DMS153 treated with DMSO at 0.1 percent for 48 hours (cell line): ENCODE results near the gene DNAI2.
A peak's percentile ranks its signal among the peaks of the same experiment; 100 is the strongest.

ENCODE experiments used
- DNase-seq: peaks from one replicate; lab custom pipeline; 2025; ENCODE audit not compliant: unreplicated experiment; lab: John Stamatoyannopoulos, UW

Gene DNAI2, protein sequence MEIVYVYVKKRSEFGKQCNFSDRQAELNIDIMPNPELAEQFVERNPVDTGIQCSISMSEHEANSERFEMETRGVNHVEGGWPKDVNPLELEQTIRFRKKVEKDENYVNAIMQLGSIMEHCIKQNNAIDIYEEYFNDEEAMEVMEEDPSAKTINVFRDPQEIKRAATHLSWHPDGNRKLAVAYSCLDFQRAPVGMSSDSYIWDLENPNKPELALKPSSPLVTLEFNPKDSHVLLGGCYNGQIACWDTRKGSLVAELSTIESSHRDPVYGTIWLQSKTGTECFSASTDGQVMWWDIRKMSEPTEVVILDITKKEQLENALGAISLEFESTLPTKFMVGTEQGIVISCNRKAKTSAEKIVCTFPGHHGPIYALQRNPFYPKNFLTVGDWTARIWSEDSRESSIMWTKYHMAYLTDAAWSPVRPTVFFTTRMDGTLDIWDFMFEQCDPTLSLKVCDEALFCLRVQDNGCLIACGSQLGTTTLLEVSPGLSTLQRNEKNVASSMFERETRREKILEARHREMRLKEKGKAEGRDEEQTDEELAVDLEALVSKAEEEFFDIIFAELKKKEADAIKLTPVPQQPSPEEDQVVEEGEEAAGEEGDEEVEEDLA

GRCh38 chr17:74274060-74274708 is at the start of gene DNAI2:
Gene DNAI2 (plus strand): TSS chr17:74274234. CDS start chr17:74281818, 7,584 bp downstream.
- peak; percentile 6 for DNase-seq

DNA sequence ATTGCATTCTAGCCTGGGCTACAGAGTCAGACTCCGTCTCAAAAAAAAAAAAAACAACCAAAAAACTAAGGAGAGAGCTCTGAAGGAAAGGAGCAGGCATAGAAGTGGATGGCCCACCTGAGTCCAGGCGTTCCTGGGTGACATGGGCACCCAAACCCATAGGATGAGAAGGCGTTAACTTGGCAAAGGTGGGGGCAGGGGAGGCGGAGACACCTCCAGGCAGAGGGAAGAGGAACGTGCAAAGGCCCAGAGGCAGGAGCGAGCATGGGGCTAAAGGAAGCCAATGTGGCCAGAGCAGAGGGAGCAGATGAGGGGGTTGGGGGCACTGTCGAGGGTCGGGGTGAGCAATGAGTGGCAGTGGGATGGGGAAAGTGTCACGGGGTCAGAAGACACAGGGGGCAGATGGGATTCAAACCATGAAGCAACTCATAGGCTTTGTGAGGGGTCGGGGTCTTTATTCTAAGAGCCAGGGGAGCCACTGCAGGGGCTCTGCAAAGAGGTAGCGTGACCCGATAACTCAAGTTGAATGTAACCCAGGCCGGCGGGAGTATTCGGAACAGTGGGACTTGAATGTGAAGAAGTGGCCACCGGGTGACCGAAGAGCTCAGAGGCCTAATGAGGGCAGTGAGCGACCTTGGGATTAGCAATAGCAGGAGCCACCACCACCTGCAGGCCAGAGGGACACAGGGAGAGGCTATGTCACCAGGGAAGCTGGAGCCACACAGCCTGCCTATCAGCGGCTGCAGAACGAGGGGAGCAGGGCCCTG is 48.9 kb upstream of the DNAI2 start:
- no peak for DNase-seq

DNA sequence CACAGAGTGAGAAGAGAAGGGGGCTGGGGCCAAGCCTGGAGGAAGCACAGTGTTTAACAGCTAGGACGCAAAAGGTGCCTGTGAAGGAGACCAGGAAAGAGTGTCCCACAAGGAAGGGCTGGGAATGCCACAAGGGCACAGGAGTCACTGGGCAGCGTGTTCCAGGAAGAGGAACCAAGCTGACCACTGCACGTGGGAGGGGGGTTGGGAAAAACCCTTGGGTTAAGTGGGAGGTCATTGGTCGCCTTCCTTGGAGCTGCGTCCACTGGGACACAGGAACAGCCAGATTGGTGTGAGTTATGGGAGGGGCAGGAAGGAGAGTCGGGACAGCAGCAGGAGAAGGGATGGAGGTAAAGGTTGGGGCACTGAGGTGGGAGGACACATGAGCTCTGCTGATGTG is 47.8 kb upstream of the DNAI2 start:
- DNase-seq = no peak

DNA sequence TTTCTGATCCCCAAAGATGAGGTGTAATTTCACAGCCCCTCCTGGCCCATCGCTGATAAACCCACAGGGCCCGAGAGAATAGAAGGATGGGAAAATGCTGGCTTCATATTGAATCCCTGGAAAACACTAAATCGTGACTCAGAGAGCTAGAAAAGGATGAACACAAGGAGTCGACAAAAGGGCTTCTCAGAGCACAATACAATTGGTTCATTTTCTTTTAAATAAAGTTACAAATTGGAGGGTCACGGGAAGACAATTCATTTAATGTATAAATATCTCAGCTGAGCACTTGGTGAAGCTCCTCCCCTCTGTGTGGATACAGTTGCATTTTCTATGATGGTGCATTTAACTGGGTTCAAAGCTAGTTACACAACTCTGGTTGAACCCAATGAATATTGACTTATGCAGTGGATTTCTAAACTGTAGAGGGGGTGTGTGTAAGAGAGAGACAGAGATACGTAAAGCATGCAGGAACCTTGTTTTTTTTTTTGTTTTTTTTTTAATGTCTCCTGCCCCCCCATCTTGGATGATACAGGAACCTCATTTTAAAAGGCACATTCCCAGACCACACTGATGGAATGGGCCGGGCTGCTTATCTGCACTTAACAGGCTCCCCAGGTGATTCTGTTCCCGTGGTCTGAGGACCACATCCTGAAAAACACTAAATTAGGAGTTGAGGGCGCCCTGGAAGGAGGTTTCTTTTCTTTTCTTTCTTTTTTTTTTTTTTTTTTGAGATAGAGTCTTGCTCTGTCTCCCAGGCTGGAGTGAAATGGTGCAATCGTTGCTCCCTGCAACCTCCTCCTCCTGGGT is 46.6 kb upstream of the DNAI2 start:
- no peak for DNase-seq

- no peak for DNase-seq
Observed at GRCh38 chr17:74228306-74228978, 45.6 kb upstream of the DNAI2 start.

DNA sequence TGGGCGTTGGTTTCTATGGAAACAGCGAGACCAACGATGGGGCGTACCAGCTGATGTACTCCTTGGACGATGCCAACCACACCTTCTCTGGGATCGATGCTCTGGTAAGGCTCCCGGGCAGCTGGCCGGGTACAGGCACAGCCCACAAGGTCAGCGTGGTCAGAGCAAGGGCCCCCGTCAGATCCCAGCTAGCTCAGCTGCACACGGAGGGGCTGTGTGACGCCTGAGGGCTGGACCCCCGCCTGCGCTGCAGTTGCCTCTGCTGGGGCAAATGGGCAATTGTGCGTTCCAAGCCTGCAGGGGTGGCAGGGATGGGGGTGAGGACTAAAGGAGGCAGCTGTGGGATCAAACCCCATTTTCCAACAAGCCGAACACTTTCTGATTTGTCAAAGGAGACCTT is 43.1 kb upstream of the DNAI2 start:
- no peak for DNase-seq

- no peak for DNase-seq
Observed at GRCh38 chr17:74231928-74232907, 41.8 kb upstream of the DNAI2 start.

DNA sequence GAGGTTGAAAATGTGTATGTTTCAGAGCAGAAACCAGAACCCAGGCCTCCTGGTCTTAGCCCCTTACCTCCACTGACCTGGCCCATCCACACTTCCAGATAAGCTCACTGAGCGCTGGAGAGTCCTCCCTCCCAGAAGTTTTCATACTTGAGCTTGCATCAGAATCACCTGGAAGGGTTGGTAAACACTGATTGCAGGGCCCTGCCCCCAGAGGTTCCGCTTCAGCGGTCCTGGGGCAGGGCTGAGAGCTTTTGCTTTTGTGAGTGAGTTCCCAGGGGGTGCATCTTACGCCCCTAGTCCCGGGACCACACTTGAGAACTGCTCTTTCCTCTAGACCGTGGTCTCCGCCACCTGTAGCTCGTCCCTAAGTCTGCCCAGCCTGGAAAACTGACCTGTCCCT is 40.1 kb upstream of the DNAI2 start:
- DNase-seq = no peak

GRCh38 chr17:74234486-74234885 is 39.5 kb upstream of the DNAI2 start:
- DNase-seq = no peak

- no peak for DNase-seq
Observed at GRCh38 chr17:74235040-74235581, 38.9 kb upstream of the DNAI2 start.

DNA sequence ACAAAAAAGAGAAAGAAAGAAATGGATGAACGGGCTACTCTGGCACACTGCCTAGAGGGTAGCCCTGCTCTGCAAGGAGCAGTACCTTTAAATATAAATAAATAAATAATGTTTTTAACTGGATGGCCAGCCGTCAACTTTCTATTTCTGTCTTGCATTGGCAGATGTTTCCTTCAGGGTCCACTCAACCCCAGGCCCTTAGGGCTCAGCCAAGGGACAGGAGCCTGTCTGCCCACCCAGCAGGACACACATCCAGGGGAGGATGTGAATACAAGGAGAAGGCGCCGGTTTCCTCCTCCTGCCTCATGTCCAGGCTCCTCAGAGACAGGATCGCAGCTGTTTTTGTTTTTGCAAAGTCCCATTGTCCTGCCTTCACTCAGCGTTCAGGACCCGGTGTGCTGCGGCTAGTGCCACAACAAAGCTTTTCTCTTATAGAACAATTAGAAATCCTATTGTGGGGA is 38.1 kb upstream of the DNAI2 start:
- DNase-seq = no peak

DNA sequence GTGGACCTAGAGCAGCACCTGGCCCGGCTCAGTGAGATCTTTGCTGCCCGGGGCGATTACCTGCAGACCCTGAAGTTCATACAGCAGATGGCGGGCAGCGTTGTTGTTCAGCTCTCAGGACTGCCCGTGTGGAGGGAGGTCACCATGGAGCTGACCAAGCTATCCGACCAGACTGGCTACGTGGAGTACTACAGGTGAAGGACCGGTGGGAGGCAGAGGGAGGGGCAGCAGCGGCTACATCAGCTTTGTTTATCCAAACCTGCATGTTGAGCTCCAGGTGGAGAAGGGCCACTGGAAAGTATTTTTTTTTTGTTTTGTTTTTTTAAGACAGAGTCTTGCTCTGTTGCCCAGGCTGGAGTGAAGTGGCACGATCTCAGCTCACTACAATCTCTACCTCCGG is 36.7 kb upstream of the DNAI2 start:
- DNase-seq = no peak

GRCh38 chr17:74239172-74239571 is 34.9 kb upstream of the DNAI2 start:
- no peak for DNase-seq

DNA sequence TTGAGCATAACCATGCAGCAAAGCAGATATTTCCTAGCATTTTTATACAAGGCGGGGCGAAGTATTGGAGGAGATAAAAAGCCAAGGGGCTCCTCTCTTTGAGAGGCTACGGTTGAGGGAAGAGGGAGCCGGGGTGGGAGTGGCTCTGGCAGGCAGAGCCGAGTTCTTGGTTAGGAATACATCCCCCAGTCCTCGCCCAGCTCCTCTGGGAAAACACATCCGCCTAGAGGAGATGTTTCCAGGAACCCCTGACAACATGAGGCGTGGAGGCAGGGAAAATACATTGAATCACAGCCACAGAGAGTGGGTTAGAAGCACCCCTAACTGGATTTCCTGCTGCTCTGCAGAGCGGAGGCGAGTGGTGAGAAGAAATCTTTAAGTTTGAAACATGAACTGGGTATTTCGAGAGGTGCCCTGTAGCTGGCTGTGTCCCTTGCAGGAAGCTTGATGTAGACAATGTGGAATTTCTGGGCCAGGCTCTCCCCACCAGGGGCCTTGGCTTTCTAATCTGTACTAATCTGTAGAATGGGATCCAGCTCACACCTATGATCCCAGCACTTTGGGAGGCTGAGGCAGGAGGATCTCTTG is 33.3 kb upstream of the DNAI2 start:
- DNase-seq = no peak

GRCh38 chr17:74241431-74241830 is 32.6 kb upstream of the DNAI2 start:
- DNase-seq = no peak

DNA sequence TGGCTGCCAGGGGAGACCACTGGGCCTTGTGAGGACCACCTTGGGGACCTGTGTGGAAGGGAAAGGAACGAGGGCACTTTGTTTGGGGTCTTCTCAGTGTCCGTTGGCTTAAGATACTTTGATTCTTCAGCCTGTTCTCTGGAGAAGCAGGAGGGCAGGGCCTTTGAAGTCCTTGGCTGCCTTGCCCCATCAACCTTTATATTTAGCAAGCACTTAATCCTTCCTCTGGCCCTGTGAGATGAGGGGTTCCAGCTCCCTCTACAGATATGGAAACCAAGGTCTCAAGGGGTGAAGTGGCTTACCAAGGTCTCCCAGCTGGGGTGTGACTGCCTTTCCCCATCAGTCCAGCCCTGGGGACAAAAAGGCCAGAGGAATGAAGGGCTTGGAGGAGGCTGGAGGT is 32.2 kb upstream of the DNAI2 start:
- DNase-seq = no peak

DNA sequence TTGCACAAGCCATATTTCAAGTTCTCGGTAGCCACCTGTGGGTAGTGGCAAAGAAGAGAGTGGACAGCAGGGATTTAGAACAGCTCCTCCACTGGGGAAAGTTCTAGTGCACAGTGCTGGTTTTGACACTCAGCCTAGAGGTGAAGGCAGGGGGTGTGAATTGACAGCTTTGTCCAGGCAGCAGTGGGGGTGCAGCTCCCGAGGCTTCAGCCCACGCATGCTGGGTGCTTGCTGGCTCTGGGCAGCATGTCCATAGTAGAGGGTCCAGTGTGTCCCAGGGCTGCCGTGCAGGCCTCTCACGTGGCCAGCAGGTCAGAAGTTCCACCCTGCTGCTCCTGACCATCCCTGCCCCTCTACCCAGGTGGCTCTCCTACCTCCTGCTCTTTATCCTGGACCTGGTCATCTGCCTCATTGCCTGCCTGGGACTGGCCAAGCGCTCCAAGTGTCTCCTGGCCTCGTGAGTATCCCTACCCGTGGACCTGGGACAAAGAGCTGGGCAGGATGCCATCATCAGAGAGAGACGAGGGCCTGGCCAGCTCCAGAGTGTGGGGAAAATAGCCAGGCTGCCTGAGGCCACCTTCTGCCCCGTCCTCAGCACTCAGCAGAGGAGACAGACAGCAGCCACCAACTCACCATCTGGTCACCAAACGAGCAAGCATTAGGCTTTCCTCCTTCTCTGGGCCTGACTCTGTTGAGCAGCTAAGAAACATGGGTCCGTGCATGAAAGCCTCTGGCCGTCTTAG is 30.9 kb upstream of the DNAI2 start:
- no peak for DNase-seq
